Stimulated activated CD8-positive, alpha-beta memory T cell treated with anti-CD3 and anti-CD28 coated beads, Interleukin-4, amount 100 ng/mL, for 4 hours (primary cell): Measurements from ENCODE around the gene RSPH4A.
A peak's percentile ranks its signal among the peaks of the same experiment; 100 is the strongest.
"Not testable (repeated sequence)": the region's sequence is repeated elsewhere in the genome, so short reads cannot be mapped to it uniquely, and the experiment has no call there.

Source experiments
- DNase-seq, 2 donors: peaks; one replicate each; pipeline ENCODE4 v3.0.0-alpha.2; 2020; ENCODE audit warnings: low read depth in 2 of 2, low spot score in 1 of 2

RSPH4A gene

GRCh38 chr6:116625872-116626271 lies 9.6 kb downstream of the RSPH4A start:
- no peak for DNase-seq

GRCh38 chr6:116629563-116629981 lies 13.3 kb downstream of the RSPH4A start:
- DNase-seq: no peak

- DNase-seq: no peak
Observed at GRCh38 chr6:116631379-116631990, 15.2 kb downstream of the RSPH4A start.

GRCh38 chr6:116633685-116634084 lies 17.4 kb downstream of the RSPH4A start:
- DNase-seq: no peak

GRCh38 chr6:116648156-116648555 lies 31.9 kb downstream of the RSPH4A start:
- no peak for DNase-seq

GRCh38 chr6:116649129-116649528 lies 32.9 kb downstream of the RSPH4A start:
- no peak for DNase-seq

GRCh38 chr6:116651916-116652315 lies 35.6 kb downstream of the RSPH4A start:
- DNase-seq: no peak

- DNase-seq: no peak
Observed at GRCh38 chr6:116661594-116661993, 45.3 kb downstream of the RSPH4A start.

GRCh38 chr6:116662202-116662601 lies 45.9 kb downstream of the RSPH4A start:
- DNase-seq: no peak

GRCh38 chr6:116663308-116663707 lies 47.0 kb downstream of the RSPH4A start:
- DNase-seq: no peak

- not testable (repeated sequence) for DNase-seq
Observed at GRCh38 chr6:116664169-116664568, 47.9 kb downstream of the RSPH4A start.

GRCh38 chr6:116665464-116665863 lies 49.2 kb downstream of the RSPH4A start:
- DNase-seq: no peak

GRCh38 chr6:116666869-116667268 lies 50.6 kb downstream of the RSPH4A start:
- no peak for DNase-seq

GRCh38 chr6:116667623-116668022 lies 51.3 kb downstream of the RSPH4A start:
- no peak for DNase-seq

GRCh38 chr6:116672306-116672705 lies 56.0 kb downstream of the RSPH4A start:
- DNase-seq: no peak

GRCh38 chr6:116676021-116676420 lies 59.7 kb downstream of the RSPH4A start:
- no peak for DNase-seq

- DNase-seq: peak; percentile 76 to 82
Observed at GRCh38 chr6:116680880-116681672, 64.8 kb downstream of the RSPH4A start, which contains the start of gene KPNA5. TSS of gene KPNA5 (plus strand) at chr6:116681211. CDS start at chr6:116681335, 124 bp downstream.

GRCh38 chr6:116682334-116682712 lies 66.0 kb downstream of the RSPH4A start:
- no peak for DNase-seq
